ENCODE measurements around the gene MAP7D1.

- no peak for TF ChIP-seq POLR2A (IDR thresholded peaks at IDR 0.05)
- TF ChIP-seq CTCF (IDR thresholded peaks at IDR 0.05) = peak in 1 of 4 experiments; percentile 49
- TF ChIP-seq POLR2AphosphoS5 (IDR thresholded peaks at IDR 0.05) = no peak
Observed at GRCh38 chr1:36176106-36176949, 20.4 kb downstream of the MAP7D1 start.
